HS-27A (cell line): Measurements from ENCODE around the gene EYA4.
"Not testable (repeated sequence)": the region's sequence is repeated elsewhere in the genome, so short reads cannot be mapped to it uniquely, and the experiment has no call there.

Experiments used
- DNase-seq: peaks from one replicate; pipeline ENCODE4 v3.0.0-alpha.2; 2012; ENCODE audit warnings: low read depth, missing footprints

Gene EYA4

DNA sequence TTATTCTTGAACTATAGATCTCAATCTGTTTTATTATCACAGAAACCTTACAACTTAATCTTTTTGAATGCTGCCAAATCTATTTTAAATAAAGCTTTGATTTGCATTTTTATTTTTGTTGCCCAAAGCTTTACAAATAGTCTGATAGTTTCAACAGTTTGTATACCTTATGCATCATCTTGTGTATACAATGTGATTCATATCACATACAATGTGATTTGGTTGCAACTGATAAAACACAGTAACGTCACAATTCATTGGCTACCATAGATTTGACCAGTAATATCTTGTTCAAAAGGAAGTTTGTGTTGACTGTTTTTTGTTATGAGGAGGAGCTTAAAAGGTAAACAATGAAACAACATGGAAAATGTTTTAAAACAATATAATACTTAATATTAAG is 110.9 kb downstream of the EYA4 start:
- no peak for DNase-seq

GRCh38 chr6:133353061-133353460 is 111.9 kb downstream of the EYA4 start:
- DNase-seq: no peak

- DNase-seq: no peak
Measured at GRCh38 chr6:133355922-133356321, 114.8 kb downstream of the EYA4 start.

GRCh38 chr6:133358574-133359150 is 117.5 kb downstream of the EYA4 start:
- no peak for DNase-seq

GRCh38 chr6:133359256-133359655 is 118.1 kb downstream of the EYA4 start:
- no peak for DNase-seq

- no peak for DNase-seq
Measured at GRCh38 chr6:133359760-133360159, 118.6 kb downstream of the EYA4 start.

- no peak for DNase-seq
Measured at GRCh38 chr6:133360194-133360593, 119.0 kb downstream of the EYA4 start.

DNA sequence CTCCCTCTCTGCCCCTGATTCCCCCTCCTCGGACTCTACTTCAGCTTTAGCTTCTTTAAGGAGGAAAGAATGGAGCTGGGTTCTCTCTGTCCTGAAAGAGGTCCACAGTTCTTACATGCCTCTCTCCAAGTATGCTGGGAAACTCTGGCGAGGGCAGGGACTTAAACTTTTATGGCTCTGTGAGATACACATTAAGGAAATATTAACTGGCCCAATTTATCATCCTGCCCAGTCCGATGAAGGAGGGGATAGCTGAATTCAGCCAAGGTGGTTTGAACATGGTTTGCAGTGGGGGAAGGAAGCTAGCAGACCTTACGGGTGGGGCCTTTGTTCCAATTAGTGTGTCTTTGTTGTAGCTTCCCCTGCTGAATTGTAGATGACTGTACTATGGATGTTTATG is 121.7 kb downstream of the EYA4 start:
- DNase-seq: no peak

DNA sequence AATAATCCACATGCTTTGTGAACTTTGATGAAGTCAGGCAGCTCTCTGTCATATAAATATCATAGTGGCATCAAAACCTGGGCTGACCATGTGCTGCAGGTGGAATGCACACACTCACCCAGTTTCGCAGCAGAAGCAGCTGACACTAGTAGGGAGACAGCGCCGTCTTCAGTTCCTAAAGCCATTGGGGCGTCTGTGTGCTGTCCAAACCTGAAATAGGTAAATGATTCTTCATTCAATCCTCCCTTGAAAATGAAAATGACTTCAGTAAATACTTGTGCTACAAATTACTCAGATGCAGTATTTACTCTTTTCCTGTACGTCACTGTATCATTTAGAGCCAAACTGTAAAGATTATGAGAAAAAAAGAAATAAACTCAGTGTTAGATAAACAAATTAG is 127.5 kb downstream of the EYA4 start:
- DNase-seq: no peak

- DNase-seq: no peak
Measured at GRCh38 chr6:133369773-133370272, 128.7 kb downstream of the EYA4 start.

DNA sequence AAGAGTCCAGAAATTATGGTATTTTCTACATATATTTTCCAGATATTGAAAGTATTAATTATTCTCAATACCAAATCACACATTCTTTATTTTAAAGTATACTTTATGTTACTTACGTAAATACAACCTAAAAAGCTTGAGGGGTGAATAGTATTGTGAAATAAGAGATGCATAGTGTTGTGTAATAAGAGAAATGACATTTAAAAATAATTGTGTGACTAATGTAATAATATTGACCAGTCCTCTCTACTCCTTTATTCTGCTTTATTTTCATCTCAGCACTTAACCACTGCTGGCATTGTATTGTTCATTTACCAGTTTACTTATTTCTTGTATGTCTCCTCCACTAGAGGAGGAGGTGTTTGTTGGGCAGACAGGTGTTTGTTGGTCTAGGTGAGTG is 135.6 kb downstream of the EYA4 start:
- no peak for DNase-seq

- no peak for DNase-seq
Measured at GRCh38 chr6:133377219-133377618, 136.1 kb downstream of the EYA4 start.

DNA sequence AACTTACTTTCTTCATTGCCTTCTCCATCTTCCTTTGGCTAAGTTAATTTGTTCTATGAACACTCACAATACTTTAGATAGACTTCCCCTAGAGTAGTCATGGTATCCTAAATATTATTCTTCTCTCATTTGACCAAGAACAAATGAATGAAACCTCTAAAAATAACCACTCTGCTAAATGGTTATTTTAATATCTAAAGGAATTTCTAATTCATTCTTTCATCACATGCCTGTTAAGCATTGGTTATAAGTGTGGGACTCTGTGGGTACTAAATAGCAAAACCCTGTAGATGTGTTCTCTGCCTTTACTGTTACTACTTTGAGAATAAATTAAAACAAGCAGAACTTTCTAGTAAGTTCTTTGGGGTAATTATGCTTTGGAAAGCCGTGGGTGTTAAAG is 138.9 kb downstream of the EYA4 start:
- DNase-seq: no peak

GRCh38 chr6:133380723-133381122 is 139.6 kb downstream of the EYA4 start:
- no peak for DNase-seq

DNA sequence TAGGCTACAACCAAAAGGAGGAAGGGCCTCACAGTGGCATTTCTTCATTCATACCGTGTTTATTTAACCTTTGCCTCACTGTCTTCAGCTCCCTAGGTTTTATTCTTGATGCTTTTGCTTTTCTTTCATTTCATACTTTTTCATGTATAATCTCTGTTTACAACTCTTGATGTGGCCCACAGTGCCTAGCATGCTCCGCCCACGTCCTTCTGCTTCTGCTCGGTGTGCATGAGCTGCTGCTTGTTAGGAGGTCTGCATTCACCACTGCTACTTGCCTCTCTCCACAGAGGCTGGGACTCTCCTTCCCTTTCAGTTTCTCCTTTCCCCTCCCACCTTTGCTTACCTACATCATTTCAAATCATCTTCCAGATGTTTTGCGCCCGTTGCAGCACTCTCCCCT is 147.6 kb downstream of the EYA4 start:
- no peak for DNase-seq

GRCh38 chr6:133390168-133390567 is 149.0 kb downstream of the EYA4 start:
- DNase-seq: no peak

- DNase-seq: no peak
Measured at GRCh38 chr6:133392015-133392414, 150.9 kb downstream of the EYA4 start.

GRCh38 chr6:133392641-133393040 is 151.5 kb downstream of the EYA4 start:
- DNase-seq: no peak

DNA sequence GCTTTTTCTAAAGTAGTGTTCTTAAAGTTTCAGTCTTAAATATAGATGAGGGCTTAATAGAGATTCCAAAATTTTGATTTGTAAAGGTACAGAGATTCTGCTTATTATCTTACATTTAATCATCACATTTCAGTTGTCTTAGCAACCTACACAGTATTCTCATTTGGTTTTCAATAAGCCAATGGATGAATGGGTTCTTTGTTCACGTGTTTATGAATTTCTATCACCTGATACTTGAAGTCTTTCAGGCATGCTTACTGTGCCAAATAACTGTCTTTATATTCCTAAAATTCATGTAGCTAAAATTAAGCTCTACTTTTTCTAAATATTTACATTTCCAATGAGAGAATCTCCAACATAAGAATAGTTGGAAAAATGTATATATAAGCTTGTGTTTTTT is 152.7 kb downstream of the EYA4 start:
- DNase-seq: no peak

DNA sequence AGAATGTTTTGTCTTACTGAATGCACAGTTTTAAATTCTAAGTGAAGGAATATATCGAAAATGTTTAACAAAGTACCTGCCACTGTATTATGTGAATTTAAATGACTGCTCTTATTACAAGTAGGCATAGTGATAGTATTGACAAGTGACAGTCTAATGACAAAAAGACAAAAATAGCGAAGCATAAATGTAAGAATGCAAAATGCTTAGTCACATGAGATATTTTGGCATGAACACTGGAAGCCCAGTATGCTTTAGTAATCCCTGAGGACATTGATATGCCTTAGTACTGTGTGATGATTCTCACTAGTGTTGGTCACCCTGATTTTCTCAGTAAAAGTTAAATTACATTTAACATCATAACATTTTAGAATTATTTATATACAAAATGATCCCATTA is 153.5 kb downstream of the EYA4 start:
- DNase-seq: no peak

GRCh38 chr6:133396233-133396983 is 155.3 kb downstream of the EYA4 start:
- DNase-seq: peak; percentile 63

DNA sequence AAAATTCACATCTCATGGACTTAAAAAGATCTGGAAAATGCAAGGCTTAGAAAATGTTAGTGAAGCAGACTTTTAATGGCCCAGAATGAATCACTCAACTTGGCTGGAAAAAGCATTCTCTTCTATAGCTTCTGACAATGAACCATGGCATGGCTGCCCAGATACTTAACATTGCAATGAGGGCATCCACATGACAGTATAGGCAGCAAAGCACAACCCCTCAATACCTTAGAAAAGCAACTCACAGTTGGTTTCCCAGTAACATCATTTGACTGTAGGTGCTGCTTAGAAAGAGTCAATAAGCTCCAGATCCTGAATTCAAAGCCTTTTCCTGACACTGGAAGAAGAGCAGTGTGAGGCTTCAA is 155.8 kb downstream of the EYA4 start:
- no peak for DNase-seq

- DNase-seq: not testable (repeated sequence)
Measured at GRCh38 chr6:133397601-133398000, 156.4 kb downstream of the EYA4 start.

DNA sequence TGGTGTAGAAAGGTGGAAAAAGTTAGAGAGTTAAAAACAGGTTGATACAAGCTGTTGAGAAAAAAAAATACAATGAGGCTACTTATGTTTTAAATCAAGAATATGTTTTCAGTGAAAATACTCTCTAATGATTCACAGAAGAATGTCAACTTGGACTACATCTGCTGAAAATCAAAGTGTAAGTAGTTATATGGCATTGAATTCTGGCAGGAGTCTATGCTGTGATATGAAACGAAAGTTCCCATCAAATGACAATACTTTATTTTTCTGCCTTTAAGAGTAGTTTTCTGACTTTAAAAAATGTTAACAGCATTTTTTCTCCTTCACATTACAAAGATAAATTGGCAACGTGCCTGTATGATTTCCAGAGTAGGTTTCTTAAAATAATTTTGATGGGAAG is 158.3 kb downstream of the EYA4 start:
- DNase-seq: no peak
